ENCODE measurements around the gene LIN7A.

DNA sequence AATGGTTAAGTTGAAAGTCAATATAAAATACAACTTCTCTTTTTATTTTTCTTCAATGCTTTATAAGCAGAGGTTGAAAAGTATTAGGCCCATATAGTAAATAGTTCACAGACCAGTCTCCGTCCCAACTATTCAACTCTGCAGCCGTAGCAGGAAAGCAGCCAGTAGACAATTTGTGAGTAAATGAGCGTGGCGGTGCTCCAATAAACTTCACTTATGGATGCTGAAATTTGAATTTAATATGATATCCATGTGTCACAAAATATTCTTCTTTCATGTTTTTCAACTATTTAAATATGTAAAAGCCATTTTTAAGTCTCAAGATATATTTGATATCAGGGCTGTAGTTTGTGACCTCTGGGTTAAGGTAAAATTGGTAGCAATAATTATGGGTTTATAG, 17.7 kb downstream of the LIN7A start:
- no peak for TF ChIP-seq CTCF (IDR thresholded peaks at IDR 0.05)
- no peak for TF ChIP-seq POLR2A (IDR thresholded peaks at IDR 0.05)
